ENCODE results near the gene BET1L.

DNA sequence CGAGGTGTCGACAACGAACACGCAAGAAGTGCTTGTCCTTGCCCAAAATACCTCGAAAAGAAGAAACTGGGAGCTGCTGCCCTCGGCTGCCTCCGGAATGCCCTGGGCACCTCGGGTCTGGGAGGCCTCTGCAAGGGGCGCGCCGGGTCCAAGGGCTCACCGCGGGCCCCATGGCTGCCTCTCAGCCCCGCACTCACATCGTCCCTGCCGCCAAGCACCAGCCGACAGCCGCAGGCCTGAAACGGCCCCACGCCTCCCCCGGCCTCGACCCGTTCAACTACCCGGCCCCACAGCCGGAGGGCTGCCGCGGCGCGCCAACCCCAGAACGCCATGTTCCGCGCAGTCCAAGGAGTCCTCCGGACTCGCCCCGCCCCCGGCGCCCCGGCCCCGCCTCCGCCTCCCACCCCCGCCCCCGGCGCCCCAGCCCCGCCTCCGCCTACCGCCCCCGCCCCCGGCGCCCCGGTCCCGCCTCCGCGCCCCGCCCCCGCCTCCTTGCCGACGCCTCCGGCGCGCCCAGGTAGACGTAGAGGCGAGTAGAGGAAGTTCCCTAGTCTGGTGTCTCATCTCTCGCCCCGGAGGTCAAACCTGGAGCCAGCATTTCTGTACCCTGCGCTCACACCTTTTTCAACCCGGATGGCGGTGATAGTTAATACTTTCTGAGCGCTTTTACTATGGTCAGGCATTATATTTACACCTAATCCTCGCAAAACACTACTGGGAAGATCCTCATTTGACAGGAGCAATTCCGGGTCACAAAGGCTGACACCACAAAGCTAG is 29.0 kb upstream of the BET1L start, which contains the start of gene SIRT3:
- TF ChIP-seq POLR2AphosphoS5 (IDR thresholded peaks at IDR 0.05; ENCODE audit: low read depth, low read length), result peak; percentile 58; the same call in 1 of the 2 replicates
- TF ChIP-seq TAF1 (IDR thresholded peaks at IDR 0.05; ENCODE audit: borderline replicate concordance, insufficient read depth, low read length), result peak; percentile 91; the same call in 1 of the 2 replicates
- 0 out of 2 replicates have a peak, but pooled peaks have one; percentile 25 for TF ChIP-seq SIN3A (IDR thresholded peaks at IDR 0.05; ENCODE audit: borderline replicate concordance, insufficient read depth, low read length)
- TF ChIP-seq FOXP2 (optimal IDR thresholded peaks at IDR 0.05; ENCODE audit: borderline replicate concordance, extremely low read depth, extremely low read length, insufficient read depth), result peak; percentile 78

Measured in PFSK-1 (cell line).